ENCODE measurements around the gene TMEM109.

TMEM109 gene

GRCh38 chr11:60925868-60926267 lies 11.9 kb downstream of the TMEM109 start:
- DNase-seq: peak in 2 of 14 donors; percentile 17 to 33

- peak in 6 of 14 donors; percentile 14 to 68 (median 37) for DNase-seq
Measured at GRCh38 chr11:60926500-60926899, 12.5 kb downstream of the TMEM109 start.

DNA sequence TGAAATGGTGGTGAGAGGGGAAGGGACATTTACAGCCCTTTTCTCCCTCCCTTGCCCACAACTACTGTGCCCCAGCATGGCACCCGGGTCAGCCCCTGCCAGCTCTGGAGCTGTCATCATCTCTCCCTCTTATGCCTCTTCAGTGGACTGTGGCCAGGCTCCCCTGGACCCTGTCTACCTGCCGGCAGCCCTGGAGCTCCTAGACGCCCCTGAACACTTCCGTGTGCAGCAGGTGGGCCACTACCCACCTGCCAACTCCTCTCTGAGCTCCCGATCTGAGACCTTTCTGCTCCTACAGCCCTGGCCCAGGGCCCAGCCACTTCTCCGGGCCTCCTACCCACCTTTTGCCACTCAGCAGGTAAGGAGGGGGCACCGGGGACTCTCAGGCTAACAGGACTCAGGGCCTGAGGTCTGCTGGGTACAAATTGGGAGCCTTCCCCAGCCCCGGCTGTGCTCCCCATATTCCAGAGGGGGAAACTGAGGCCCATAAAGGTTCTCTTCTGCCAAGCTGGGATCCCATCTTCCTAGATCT lies 13.2 kb downstream of the TMEM109 start:
- DNase-seq: no peak

DNA sequence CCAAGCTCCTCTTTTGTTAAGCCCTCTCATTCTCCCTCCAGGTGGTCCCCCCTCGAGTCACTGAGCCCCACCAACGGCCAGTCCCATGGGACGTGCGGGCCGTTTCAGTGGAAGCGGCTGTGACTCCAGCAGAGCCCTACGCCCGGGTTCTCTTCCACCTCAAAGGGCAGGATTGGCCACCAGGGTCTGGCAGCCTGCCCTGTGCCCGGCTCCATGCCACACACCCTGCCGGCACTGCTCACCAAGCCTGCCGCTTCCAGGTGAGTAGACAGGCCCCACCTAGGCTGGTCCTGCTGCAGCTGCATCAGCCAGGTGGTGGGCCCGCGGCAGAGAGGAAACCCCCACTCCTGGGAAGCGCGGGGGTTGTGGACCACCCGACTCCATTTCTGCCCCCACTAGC lies 13.6 kb downstream of the TMEM109 start:
- peak in 1 of 14 donors; percentile 8 for DNase-seq

GRCh38 chr11:60928563-60929001 lies 14.6 kb downstream of the TMEM109 start:
- DNase-seq: no peak

- DNase-seq: no peak
Measured at GRCh38 chr11:60929764-60930163, 15.8 kb downstream of the TMEM109 start.

DNA sequence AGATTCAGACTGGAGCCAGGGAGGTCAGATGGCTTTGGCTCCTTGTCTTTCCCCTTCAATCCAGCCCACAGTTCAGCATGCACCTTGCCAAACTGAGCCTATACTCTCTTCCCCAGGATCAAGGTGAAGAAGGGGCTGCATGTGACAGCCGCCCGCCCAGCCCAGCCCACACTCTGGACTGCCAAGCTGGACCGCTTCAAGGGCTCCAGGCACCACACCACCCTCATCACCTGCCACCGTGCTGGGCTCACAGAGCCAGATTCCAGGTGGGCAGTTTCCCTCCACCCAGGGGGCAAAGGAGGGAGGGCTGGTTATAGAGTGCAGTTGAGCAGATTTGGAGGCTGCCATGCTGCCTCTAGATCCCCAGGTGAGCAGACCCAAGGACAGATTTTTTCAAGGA lies 16.4 kb downstream of the TMEM109 start:
- DNase-seq: no peak

- DNase-seq: no peak
Measured at GRCh38 chr11:60931917-60932316, 18.0 kb downstream of the TMEM109 start.

DNA sequence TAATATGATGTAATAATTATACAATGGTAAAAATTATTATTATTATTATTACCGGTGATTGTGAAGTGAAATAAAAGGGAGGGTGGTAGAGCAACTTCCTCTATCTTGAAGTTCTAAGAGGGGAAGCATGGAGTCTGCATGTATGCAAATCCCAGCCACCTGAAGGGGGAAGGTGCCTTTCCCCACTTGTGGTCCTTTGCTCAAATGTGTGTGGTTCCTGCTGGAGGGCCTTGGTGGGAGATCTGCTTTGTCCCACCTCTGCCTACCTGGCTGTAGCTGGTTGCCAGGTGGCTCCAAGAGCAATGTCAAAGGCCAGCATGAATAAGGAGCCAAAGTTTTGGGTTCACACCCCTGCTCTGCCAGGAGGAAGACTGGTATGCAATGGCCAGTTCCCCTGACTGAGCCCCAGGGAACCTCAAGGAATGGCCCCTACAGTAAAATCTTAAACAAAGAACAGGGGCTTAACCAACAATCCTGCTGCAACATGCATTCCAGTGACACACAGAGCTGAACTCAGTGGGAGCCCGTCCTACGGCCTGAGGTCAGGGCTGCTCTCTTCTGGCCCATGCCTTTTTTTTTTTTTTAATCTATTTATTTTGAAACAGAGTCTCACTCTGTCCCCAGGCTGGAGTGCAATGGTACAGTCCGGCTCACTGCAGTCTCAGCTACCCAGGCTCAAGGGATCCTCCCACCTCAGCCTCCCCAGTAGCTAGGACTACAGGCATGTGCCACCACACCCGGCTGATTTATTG lies 18.8 kb downstream of the TMEM109 start:
- DNase-seq: no peak

DNA sequence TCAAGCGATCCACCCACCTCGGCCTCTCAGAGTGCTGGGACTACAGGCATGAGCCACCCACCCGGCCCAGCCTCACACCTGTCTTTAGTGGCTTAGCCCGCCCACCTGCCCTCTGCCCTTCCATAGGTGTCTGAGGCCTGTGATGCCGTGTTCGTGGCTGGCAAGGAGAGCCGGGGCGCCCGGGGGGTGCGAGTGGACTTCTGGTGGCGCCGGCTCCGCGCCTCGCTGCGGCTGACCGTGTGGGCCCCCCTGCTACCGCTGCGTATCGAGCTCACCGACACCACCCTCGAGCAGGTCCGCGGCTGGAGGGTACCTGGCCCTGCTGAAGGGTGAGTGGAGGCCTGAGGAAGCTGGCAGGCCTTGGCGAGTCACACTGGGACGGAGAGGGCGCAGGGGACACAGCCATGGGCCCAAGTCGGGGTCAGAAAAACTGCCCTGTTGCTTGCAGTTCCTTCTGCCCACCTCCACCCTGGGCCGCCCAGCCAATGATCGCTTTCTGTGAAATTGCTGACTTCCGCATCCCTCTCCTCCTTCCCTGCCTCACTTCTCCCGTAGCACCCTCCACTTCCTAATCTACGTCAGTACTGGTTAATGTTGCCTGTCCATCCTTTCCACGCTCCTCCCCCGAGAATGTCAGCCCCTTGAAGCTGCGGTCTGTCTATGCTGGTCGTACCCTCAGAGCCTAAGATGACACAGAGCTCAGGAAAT lies 19.6 kb downstream of the TMEM109 start:
- no peak for DNase-seq

DNA sequence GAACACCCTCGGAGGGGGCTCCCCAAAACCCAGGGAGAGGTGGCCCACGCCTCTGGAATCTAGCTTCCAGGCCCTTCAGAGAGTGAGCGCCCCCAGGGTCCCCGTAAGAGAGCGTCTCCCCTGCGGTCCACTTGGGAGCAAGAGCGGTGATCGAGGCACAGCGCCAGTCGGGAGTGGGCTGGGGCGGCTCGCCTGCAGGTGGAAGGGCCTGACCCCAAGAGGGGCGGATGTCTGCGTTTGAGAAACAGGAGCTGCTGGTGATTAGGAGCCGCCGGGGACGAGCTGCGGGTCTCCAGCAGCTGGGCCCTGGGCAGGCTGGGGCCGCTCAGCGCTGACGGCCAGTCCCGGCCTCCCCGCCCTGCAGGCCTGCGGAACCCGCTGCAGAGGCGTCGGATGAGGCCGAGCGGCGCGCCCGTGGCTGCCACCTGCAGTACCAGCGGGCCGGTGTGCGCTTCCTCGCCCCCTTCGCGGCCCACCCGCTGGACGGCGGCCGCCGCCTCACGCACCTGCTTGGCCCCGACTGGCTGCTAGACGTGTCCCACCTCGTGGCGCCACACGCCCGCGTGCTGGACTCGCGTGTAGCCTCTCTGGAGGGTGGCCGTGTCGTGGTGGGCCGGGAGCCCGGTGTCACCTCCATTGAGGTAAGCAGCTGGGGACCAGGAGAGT lies 20.3 kb downstream of the TMEM109 start:
- DNase-seq: no peak

GRCh38 chr11:60934790-60935605 lies 21.0 kb downstream of the TMEM109 start:
- no peak for DNase-seq

- no peak for DNase-seq
Measured at GRCh38 chr11:60935676-60936442, 21.9 kb downstream of the TMEM109 start.

- DNase-seq: no peak
Measured at GRCh38 chr11:60936467-60937143, 22.6 kb downstream of the TMEM109 start.

- DNase-seq: no peak
Measured at GRCh38 chr11:60937144-60937527, 23.2 kb downstream of the TMEM109 start.

- no peak for DNase-seq
Measured at GRCh38 chr11:60937811-60938210, 23.9 kb downstream of the TMEM109 start.

DNA sequence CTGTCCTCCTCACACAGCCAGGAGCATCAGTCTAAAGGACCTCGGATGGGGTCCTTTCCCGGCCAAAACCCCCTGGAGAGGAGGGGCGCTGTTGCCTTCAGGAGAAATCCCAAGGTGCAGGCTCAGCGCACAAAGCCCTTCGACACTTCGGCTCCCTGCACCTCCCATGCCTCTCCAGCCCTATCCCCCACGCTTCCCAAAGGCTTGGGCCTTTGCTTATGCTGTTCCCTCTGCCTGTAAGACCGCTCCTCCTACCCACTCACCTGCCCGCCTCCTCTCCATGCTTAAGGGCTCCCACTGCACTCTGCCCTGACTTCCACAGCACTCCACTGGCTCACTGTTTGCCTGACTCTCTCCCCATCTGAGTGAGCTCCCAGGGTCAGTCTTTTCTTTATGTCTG lies 24.5 kb downstream of the TMEM109 start:
- no peak for DNase-seq

DNA sequence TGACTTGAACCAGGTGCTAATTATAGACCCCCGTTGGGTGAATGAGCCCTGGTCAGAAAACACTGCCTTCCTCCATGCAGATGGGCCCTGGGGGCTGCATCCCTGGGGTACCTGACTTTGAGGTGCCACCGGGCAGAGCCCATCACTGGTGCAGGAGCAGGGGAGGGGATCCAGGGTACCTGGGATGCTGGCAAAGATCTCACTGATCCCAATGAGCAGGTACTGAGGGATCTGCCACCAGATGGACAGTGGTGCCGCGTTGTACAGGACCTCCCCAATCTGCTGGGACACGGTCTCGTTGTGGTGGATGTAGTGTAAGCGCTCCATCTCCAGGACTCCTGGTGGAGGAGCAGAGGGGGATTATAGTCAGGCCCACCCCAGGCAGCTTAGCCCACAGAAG lies 25.3 kb downstream of the TMEM109 start:
- DNase-seq: no peak

GRCh38 chr11:60939855-60940254 lies 25.9 kb downstream of the TMEM109 start:
- DNase-seq: no peak

GRCh38 chr11:60941371-60942119 lies 27.6 kb downstream of the TMEM109 start:
- no peak for DNase-seq

Data from C1 segment of cervical spinal cord (tissue), 14 donors.